Measurements from ENCODE around the gene GMCL1. TPM values are rescaled to one million over a fixed set of nuclear protein-coding genes. Genes with fewer than 3 reads are reported as not detected.
"Not testable (repeated sequence)": the region's sequence is repeated elsewhere in the genome, so short reads cannot be mapped to it uniquely, and the experiment has no call there.

Gene GMCL1
- total RNA-seq, 1 donor from 2014 or later: 25.6 TPM

GRCh38 chr2:69844560-69844959 lies 15.1 kb downstream of the GMCL1 start:
- Mint-ChIP-seq H3K9me3 (no peaks in the 10 kb centered on the region), H3K27me3 (ENCODE audit: insufficient read depth) (no peaks in the 10 kb centered on the region), H3K4me1 (ENCODE audit: low read depth) (peaks cover 12% of the 10 kb centered on the region), H3K36me3 (ENCODE audit: low read depth) (peaks cover 24% of the 10 kb centered on the region), H3K4me3 (no peak overlapping the region), H3K27ac (no peak overlapping the region)
- intact Hi-C loops (cut with micrococcal nuclease): no loop called here
- DNase-seq (ENCODE audit: low spot score): no peak

GRCh38 chr2:69846182-69847067 lies 17.0 kb downstream of the GMCL1 start:
- Mint-ChIP-seq H3K27ac (no peak overlapping the region), H3K36me3 (ENCODE audit: low read depth) (peaks cover 27% of the 10 kb centered on the region), H3K9me3 (no peaks in the 10 kb centered on the region), H3K27me3 (ENCODE audit: insufficient read depth) (no peaks in the 10 kb centered on the region), H3K4me1 (ENCODE audit: low read depth) (peaks cover 12% of the 10 kb centered on the region), H3K4me3 (no peak overlapping the region)
- intact Hi-C loops (cut with micrococcal nuclease): no loop called here
- no peak for DNase-seq (ENCODE audit: low spot score)

DNA sequence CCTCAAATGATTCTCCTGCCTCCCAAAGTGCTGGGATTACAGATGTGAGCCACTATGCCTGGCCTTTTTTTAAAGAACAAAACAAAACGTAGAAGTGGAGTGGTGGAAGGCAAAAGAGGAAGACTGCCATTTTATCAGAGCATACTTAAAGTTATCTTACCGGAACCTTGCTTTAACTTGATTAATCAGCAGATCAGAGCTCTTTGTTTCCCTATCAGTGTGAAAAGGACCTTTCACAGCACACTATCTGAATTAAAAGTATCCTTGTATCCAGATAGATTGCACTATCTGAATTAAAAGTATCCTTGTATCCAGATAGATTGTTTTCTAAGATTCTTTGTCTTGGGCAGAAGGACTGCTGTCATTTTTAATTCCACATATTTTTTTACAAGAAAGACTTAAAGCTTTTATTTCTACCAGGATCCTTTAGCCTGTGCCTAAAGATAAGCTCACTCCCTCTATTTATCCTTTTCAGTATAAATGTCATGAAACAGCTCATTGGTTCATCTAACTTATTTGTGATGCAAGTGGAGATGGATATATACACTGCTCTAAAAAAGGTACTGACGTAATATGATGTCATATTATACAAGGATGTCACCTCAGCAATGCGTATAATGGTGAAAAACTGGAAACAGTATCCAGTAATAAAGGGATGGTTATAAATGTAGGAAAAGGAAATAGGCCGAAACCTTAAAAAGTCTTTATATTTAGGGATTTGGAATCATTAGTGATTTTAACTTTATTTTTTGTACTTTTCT lies 17.8 kb downstream of the GMCL1 start:
- Mint-ChIP-seq H3K36me3 (ENCODE audit: low read depth) (peaks cover 25% of the 10 kb centered on the region), H3K9me3 (no peaks in the 10 kb centered on the region), H3K27ac (no peak overlapping the region), H3K4me3 (no peak overlapping the region), H3K4me1 (ENCODE audit: low read depth) (peaks cover 8% of the 10 kb centered on the region), H3K27me3 (ENCODE audit: insufficient read depth) (no peaks in the 10 kb centered on the region)
- no peak for DNase-seq (ENCODE audit: low spot score)
- intact Hi-C loops (cut with micrococcal nuclease): no loop called here

- Mint-ChIP-seq H3K36me3 (ENCODE audit: low read depth) (peaks cover 25% of the 10 kb centered on the region), H3K4me3 (no peak overlapping the region), H3K27ac (peak overlapping the region; percentile 40), H3K4me1 (ENCODE audit: low read depth) (peaks cover 8% of the 10 kb centered on the region), H3K9me3 (no peaks in the 10 kb centered on the region), H3K27me3 (ENCODE audit: insufficient read depth) (no peaks in the 10 kb centered on the region)
- intact Hi-C loops (cut with micrococcal nuclease): no loop called here
- no peak for DNase-seq (ENCODE audit: low spot score)
Measured at GRCh38 chr2:69848186-69848790, 18.8 kb downstream of the GMCL1 start.

DNA sequence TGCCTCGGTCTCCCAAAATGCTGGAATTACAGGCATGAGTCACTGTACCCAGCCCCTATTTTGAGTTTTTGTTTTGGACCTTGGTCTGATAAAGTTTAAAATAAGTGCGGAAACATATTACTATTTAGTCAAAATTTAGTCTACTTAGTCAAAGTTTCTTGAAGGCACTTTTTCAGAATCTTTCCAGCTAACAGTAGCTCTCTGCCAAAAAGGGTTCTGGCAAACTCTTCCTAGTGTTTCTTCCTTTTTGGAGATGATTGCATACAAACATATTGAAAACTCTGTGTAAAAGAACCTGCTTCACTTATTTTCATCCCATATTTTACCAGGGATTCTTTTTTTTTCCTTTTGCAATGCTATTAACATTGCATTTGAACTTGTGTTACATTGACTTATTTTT lies 28.8 kb downstream of the GMCL1 start:
- Mint-ChIP-seq H3K4me3 (no peak overlapping the region), H3K27me3 (ENCODE audit: insufficient read depth) (no peaks in the 10 kb centered on the region), H3K4me1 (ENCODE audit: low read depth) (no peaks in the 10 kb centered on the region), H3K36me3 (ENCODE audit: low read depth) (peaks cover 13% of the 10 kb centered on the region), H3K9me3 (no peaks in the 10 kb centered on the region), H3K27ac (no peak overlapping the region)
- intact Hi-C loops (cut with micrococcal nuclease): no loop called here
- DNase-seq (ENCODE audit: low spot score): no peak

DNA sequence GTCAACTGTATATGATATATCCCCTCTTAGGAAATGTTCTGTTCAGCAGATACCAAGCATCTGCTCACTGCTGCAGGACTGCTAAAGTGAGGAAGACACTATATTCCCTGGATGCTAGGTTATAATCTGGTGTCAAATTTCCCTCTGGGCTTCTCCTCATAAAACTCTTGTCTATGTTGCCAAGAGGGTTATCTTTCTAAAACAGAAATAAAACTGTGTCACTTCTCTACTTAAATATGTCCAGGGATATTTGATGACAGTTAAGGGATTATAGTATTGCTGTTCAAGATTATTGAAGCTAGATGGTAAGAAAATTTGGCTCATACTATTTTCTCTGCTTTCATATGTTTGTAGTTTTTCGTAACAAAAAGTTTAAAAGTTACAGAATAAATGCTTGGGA lies 33.8 kb downstream of the GMCL1 start:
- H3K36me3 Mint-ChIP-seq (ENCODE audit: low read depth): peaks cover 17% of the 10 kb centered on the region
- H3K4me3 Mint-ChIP-seq: no peak overlapping the region

DNA sequence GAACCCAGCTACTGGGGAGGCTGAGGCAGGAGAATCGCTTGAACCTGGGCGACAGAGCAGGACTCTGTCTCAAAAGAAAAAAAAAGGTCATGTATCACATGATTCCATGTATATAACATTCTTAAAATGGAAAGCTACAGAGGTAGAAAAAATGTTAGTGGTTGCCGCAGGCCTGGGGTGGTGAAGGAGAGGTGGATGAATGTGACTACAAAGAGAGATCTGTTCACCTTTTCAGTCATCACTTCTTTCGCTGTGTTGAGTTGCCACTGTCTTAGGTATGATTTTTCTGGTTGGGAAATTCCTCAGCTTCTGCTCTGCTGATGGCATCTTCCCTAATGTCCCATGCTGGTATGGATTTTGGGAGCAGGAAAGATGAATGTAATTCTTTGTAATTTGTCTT lies 59.0 kb downstream of the GMCL1 start:
- Mint-ChIP-seq H3K4me3 (no peak overlapping the region), H3K9me3 (peaks cover 4% of the 10 kb centered on the region), H3K4me1 (ENCODE audit: low read depth) (peaks cover 8% of the 10 kb centered on the region), H3K27ac (no peak overlapping the region), H3K36me3 (ENCODE audit: low read depth) (peaks cover 2% of the 10 kb centered on the region), H3K27me3 (ENCODE audit: insufficient read depth) (no peaks in the 10 kb centered on the region)
- intact Hi-C loops (cut with micrococcal nuclease): no loop called here
- DNase-seq (ENCODE audit: low spot score): no peak

More for the DNA sequence above, 33.8 kb downstream of the GMCL1 start:
- H3K9me3 Mint-ChIP-seq: no peaks in the 10 kb centered on the region
- DNase-seq (ENCODE audit: low spot score): no peak
- intact Hi-C loops (cut with micrococcal nuclease): no loop called here
- no peaks in the 10 kb centered on the region for H3K27me3 Mint-ChIP-seq (ENCODE audit: insufficient read depth)
- H3K27ac Mint-ChIP-seq: no peak overlapping the region
- no peaks in the 10 kb centered on the region for H3K4me1 Mint-ChIP-seq (ENCODE audit: low read depth)

DNA sequence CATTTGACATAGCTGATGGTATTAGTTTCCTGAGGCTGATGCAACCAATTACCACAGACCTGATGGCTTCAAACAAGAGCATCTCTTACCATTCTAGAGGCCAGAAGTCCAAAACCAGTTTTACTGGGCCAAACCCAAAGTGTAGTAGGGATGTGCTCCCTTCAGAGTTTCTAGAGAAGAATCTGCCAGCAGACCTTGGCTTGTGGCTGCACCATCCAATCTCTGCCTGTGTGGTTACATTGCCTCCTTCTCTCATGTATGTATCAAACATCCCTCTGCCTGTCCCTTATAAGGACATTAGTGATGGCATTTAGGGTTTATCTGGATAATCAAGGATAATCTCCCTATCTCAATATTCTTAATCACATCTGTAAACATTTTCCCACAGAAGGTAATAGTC lies 59.8 kb downstream of the GMCL1 start:
- intact Hi-C loops (cut with micrococcal nuclease): no loop called here
- Mint-ChIP-seq H3K4me1 (ENCODE audit: low read depth) (peaks cover 13% of the 10 kb centered on the region), H3K9me3 (peaks cover 4% of the 10 kb centered on the region), H3K27ac (no peak overlapping the region), H3K36me3 (ENCODE audit: low read depth) (peaks cover 5% of the 10 kb centered on the region), H3K27me3 (ENCODE audit: insufficient read depth) (no peaks in the 10 kb centered on the region), H3K4me3 (no peak overlapping the region)
- DNase-seq (ENCODE audit: low spot score): no peak

DNA sequence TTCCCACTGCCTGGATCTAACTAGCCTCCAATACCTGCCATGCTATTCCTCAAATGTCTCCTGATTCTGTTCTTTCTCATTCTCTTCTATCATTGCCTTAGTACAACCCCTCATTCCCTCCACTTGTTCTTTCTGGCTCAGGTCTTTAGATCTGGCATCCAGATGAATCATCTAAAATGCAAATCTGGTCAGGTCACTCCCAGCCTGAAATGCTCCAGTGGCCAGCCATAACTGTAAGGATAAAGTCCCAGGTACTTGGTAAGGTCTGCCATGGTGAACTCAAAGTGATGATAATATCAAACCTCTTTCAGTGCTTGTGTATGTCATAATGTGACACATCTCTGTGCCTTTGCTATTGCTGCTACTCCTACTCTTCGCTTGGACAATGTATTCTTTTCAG lies 61.4 kb downstream of the GMCL1 start:
- intact Hi-C loops (cut with micrococcal nuclease): loop anchor here (5.0 kb wide), 1 partner anchor 244 kb away; no protein-coding TSS in a partner anchor
- no peak for DNase-seq (ENCODE audit: low spot score)
- peaks cover 19% of the 10 kb centered on the region for H3K4me1 Mint-ChIP-seq (ENCODE audit: low read depth)
- no peak overlapping the region for H3K4me3 Mint-ChIP-seq
- H3K27ac Mint-ChIP-seq: no peak overlapping the region
- peaks cover 4% of the 10 kb centered on the region for H3K9me3 Mint-ChIP-seq
- no peaks in the 10 kb centered on the region for H3K27me3 Mint-ChIP-seq (ENCODE audit: insufficient read depth)
- peaks cover 10% of the 10 kb centered on the region for H3K36me3 Mint-ChIP-seq (ENCODE audit: low read depth)

GRCh38 chr2:69892838-69893424 lies 63.5 kb downstream of the GMCL1 start:
- not testable (repeated sequence) for H3K27me3 Mint-ChIP-seq (ENCODE audit: insufficient read depth); H3K9me3 Mint-ChIP-seq; DNase-seq (ENCODE audit: low spot score)
- intact Hi-C loops (cut with micrococcal nuclease): loop anchor here (1.0 to 5.0 kb wide), 4 partner anchors 21 to 400 kb away; partner anchors contain the start of gene SNRPG
- H3K4me1 Mint-ChIP-seq (ENCODE audit: low read depth): peaks cover 32% of the 10 kb centered on the region
- H3K4me3 Mint-ChIP-seq: peak overlapping the region; percentile 99
- H3K36me3 Mint-ChIP-seq (ENCODE audit: low read depth): peaks cover 20% of the 10 kb centered on the region
- peak overlapping the region; percentile 93 for H3K27ac Mint-ChIP-seq

GRCh38 chr2:69893684-69894551 lies 64.5 kb downstream of the GMCL1 start, which contains the start of gene SNRNP27:
TSS of gene SNRNP27 (plus strand) at chr2:69893956. CDS start at chr2:69893985, 29 bp downstream.
- Mint-ChIP-seq H3K27me3 (ENCODE audit: insufficient read depth) (no peaks in the 10 kb centered on the region), H3K9me3 (peaks cover 4% of the 10 kb centered on the region), H3K4me3 (peak within 1 kb of the TSS; percentile 99), H3K4me1 (ENCODE audit: low read depth) (peaks cover 36% of the 10 kb centered on the region), H3K36me3 (ENCODE audit: low read depth) (peaks cover 25% of the 10 kb centered on the region), H3K27ac (peak within 1 kb of the TSS; percentile 93)
- intact Hi-C loops (cut with micrococcal nuclease): loop anchor here (1.0 to 5.0 kb wide), 5 partner anchors 20 to 399 kb away; partner anchors contain the start of gene SNRPG
- peak; percentile 71 for DNase-seq (ENCODE audit: low spot score)

GRCh38 chr2:69894737-69895136 lies 65.3 kb downstream of the GMCL1 start:
- DNase-seq (ENCODE audit: low spot score); H3K27me3 Mint-ChIP-seq (ENCODE audit: insufficient read depth); H3K27ac Mint-ChIP-seq; H3K9me3 Mint-ChIP-seq: not testable (repeated sequence)
- Mint-ChIP-seq H3K4me1 (ENCODE audit: low read depth) (peaks cover 36% of the 10 kb centered on the region), H3K36me3 (ENCODE audit: low read depth) (peaks cover 27% of the 10 kb centered on the region), H3K4me3 (peak overlapping the region; percentile 99)
- intact Hi-C loops (cut with micrococcal nuclease): loop anchor here (1.0 to 5.0 kb wide), 2 partner anchors 170 to 247 kb away; no protein-coding TSS in a partner anchor

All from activated T-helper 1 cell treated with anti-CD3 and anti-CD28 coated beads, Interleukin-12 subunit alpha, Interleukin-12 subunit beta, Interleukin-2, Interleukin-4 antibody, amounts not matched to agents 30 ng/mL and 10 ng/mL and 1 ng/mL, durations not matched to agents 14 hours and 24 hours and 36 hours (primary cell).